ENCODE results near the gene OSER1. TPM values are rescaled to one million over a fixed set of nuclear protein-coding genes. Genes with fewer than 3 reads are reported as not detected.

Gene OSER1
- total RNA-seq, 1 experiment from 2014 or later = 35.7 TPM

GRCh38 chr20:44167736-44168135 is 42.8 kb downstream of the OSER1 start:
- H2BK20ac ChIP-seq (ENCODE audit: low read depth, low read length, poor library complexity, severe bottlenecking) = no peak overlapping the region
- TF ChIP-seq CTCF (conservative IDR thresholded peaks at IDR 0.05) = no peak
- Mint-ChIP-seq H3K27ac (no peak overlapping the region), H3K9me3 (peaks cover 0 to 2% of the 10 kb centered on the region in 2 experiments; a peak in 1 of 5 replicates), H3K4me3 (no peak overlapping the region), H3K27me3 (ENCODE audit: low read depth) (peaks cover 8% of the 10 kb centered on the region), H3K4me1 (peaks cover 2 to 19% of the 10 kb centered on the region in 2 experiments), H3K36me3 (ENCODE audit: insufficient read depth in 1 of 3, low read depth in 3 of 3) (no peaks in the 10 kb centered on the region)
- H3K79me1 ChIP-seq (ENCODE audit: insufficient read depth, low read depth, low read length, poor library complexity, severe bottlenecking) = no peaks in the 10 kb centered on the region
- no peak overlapping the region for H4K5ac ChIP-seq (ENCODE audit: insufficient read length, low read depth, low read length)
- H2BK5ac ChIP-seq (ENCODE audit: insufficient read length, low read length) = no peak overlapping the region
- H4K20me1 ChIP-seq (ENCODE audit: control insufficient read depth, insufficient read depth, insufficient read length) = no peaks in the 10 kb centered on the region
- H2BK120ac ChIP-seq (ENCODE audit: low read depth, low read length, poor library complexity, severe bottlenecking) = no peak overlapping the region
- H3K79me2 ChIP-seq (ENCODE audit: insufficient read depth, low read length) = no peaks in the 10 kb centered on the region
- no peak overlapping the region for H2AK5ac ChIP-seq (ENCODE audit: insufficient read length, low read length)
- WGBS (ENCODE audit: extremely low coverage, insufficient read length, low lambda C conversion rate) = no CpG with 5 or more reads among the region's 3 CpGs
- no peak overlapping the region for H4K91ac ChIP-seq (ENCODE audit: insufficient read length, low read depth, low read length)
- no peaks in the 10 kb centered on the region for H3K9me3 ChIP-seq (ENCODE audit: control insufficient read depth, low read depth, low read length)
- H3K27ac ChIP-seq (ENCODE audit: insufficient read length, low read depth, low read length) = no peak overlapping the region
- H2BK12ac ChIP-seq (ENCODE audit: insufficient read length, low read depth, low read length) = no peak overlapping the region
- H3K23ac ChIP-seq (ENCODE audit: insufficient read length, low read depth, low read length) = no peak overlapping the region
- no peaks in the 10 kb centered on the region for H3K4me1 ChIP-seq (ENCODE audit: insufficient read depth, low read length)
- H2AFZ ChIP-seq (ENCODE audit: low read length) = no peak overlapping the region
- H3K27me3 ChIP-seq (ENCODE audit: insufficient read depth, low read length) = no peaks in the 10 kb centered on the region
- no peak overlapping the region for H3K56ac ChIP-seq (ENCODE audit: insufficient read length, low read depth, low read length)
- no peak overlapping the region for H3K18ac ChIP-seq (ENCODE audit: insufficient read length, low read depth, low read length)
- H3K4me2 ChIP-seq (ENCODE audit: insufficient read depth, insufficient read length, low read length) = no peak overlapping the region
- H3K9ac ChIP-seq (ENCODE audit: extremely low read depth, insufficient read length, low read length) = no peak overlapping the region
- no peak overlapping the region for H2BK15ac ChIP-seq (ENCODE audit: low read depth, low read length)
- no peak overlapping the region for H3K14ac ChIP-seq (ENCODE audit: insufficient read depth, low read length)
- no peaks in the 10 kb centered on the region for H3K23me2 ChIP-seq (ENCODE audit: insufficient read length, low read depth, low read length, poor library complexity, severe bottlenecking)
- no peak overlapping the region for H4K8ac ChIP-seq (replicated peaks; ENCODE audit: insufficient read length, low read depth, low read length)
- H3K4ac ChIP-seq (ENCODE audit: low read depth, low read length) = no peak overlapping the region
- DNase-seq = no peak
- H3T11ph ChIP-seq (ENCODE audit: low read length) = no peak overlapping the region
